ENCODE measurements around the gene TRIP10.

Gene TRIP10

DNA sequence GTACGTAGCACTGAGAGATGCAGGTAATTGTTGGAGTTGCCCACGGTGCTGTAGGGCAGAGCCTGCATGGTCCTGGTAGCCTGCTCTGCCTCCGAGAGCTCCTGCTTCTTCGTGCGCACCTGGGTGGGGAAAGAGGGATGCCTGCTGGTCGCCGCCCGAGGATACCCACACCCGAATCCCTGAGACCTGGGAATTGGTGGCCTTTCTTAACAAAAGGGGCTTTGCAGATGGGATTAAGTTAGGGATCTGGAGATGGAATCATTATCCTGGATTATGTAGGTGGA is 28.5 kb upstream of the TRIP10 start:
- H3K4me1 ChIP-seq (ENCODE audit: insufficient read depth, low read length, poor library complexity, severe bottlenecking): no peaks in the 10 kb centered on the region
- H3K36me3 ChIP-seq (ENCODE audit: insufficient read depth, low read length): no peaks in the 10 kb centered on the region
- no peak overlapping the region for H3K9ac ChIP-seq (ENCODE audit: low read depth, low read length, poor library complexity, severe bottlenecking)
- no peak overlapping the region for H2AFZ ChIP-seq (ENCODE audit: low read length)
- H3K79me2 ChIP-seq (ENCODE audit: insufficient read depth, low read length): no peaks in the 10 kb centered on the region
- no peaks in the 10 kb centered on the region for H3K9me2 ChIP-seq (replicated peaks; ENCODE audit: low read depth, low read length)
- H3K4me3 ChIP-seq (ENCODE audit: low read length, poor library complexity, severe bottlenecking): no peak overlapping the region
- no peaks in the 10 kb centered on the region for H4K20me1 ChIP-seq (ENCODE audit: insufficient read depth, low read length, poor library complexity, severe bottlenecking)
- TF ChIP-seq, protein P1, sequence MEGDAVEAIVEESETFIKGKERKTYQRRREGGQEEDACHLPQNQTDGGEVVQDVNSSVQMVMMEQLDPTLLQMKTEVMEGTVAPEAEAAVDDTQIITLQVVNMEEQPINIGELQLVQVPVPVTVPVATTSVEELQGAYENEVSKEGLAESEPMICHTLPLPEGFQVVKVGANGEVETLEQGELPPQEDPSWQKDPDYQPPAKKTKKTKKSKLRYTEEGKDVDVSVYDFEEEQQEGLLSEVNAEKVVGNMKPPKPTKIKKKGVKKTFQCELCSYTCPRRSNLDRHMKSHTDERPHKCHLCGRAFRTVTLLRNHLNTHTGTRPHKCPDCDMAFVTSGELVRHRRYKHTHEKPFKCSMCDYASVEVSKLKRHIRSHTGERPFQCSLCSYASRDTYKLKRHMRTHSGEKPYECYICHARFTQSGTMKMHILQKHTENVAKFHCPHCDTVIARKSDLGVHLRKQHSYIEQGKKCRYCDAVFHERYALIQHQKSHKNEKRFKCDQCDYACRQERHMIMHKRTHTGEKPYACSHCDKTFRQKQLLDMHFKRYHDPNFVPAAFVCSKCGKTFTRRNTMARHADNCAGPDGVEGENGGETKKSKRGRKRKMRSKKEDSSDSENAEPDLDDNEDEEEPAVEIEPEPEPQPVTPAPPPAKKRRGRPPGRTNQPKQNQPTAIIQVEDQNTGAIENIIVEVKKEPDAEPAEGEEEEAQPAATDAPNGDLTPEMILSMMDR (conservative IDR thresholded peaks at IDR 0.05; ENCODE audit: low read length): no peak
- TF ChIP-seq EZH2phosphoT487 (IDR thresholded peaks at IDR 0.05; ENCODE audit: borderline replicate concordance): no peak
- H3K9me3 ChIP-seq (ENCODE audit: insufficient read depth, low read depth, low read length): no peaks in the 10 kb centered on the region
- no peaks in the 10 kb centered on the region for H3F3A ChIP-seq (ENCODE audit: low read depth)
- no peak overlapping the region for H3K4me2 ChIP-seq (ENCODE audit: low read depth, low read length, poor library complexity, severe bottlenecking)
- no peaks in the 10 kb centered on the region for H3K27me3 ChIP-seq (ENCODE audit: insufficient read depth, low read length, poor library complexity, severe bottlenecking)

DNA sequence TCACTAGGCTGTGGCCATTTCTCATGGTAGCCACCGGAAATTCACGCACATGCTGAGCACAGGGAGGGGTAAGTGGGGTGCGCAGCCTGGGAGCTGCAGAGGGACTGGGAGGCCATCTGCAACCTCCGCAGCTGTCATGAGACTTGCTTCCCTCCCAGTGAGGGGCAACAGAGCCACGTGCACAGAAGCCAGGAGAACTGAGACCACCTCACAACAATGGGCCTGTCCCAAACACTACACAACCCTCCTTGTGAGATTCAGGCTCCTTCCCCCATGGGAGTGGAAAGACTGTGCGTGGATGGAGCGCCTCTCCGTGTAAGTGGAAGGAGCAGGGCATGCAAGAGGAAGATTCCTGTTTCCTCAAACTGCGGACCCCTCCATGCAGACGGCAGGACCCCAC is 27.9 kb upstream of the TRIP10 start:
- H3K9ac ChIP-seq (ENCODE audit: low read depth, low read length, poor library complexity, severe bottlenecking): no peak overlapping the region
- no peaks in the 10 kb centered on the region for H3F3A ChIP-seq (ENCODE audit: low read depth)
- no peaks in the 10 kb centered on the region for H3K27me3 ChIP-seq (ENCODE audit: insufficient read depth, low read length, poor library complexity, severe bottlenecking)
- no peak overlapping the region for H3K4me2 ChIP-seq (ENCODE audit: low read depth, low read length, poor library complexity, severe bottlenecking)
- no peak for TF ChIP-seq EZH2phosphoT487 (IDR thresholded peaks at IDR 0.05; ENCODE audit: borderline replicate concordance)
- TF ChIP-seq, protein P1 (conservative IDR thresholded peaks at IDR 0.05; ENCODE audit: low read length): no peak
- H3K79me2 ChIP-seq (ENCODE audit: insufficient read depth, low read length): no peaks in the 10 kb centered on the region
- no peak overlapping the region for H2AFZ ChIP-seq (ENCODE audit: low read length)
- no peaks in the 10 kb centered on the region for H4K20me1 ChIP-seq (ENCODE audit: insufficient read depth, low read length, poor library complexity, severe bottlenecking)
- no peaks in the 10 kb centered on the region for H3K9me2 ChIP-seq (replicated peaks; ENCODE audit: low read depth, low read length)
- H3K9me3 ChIP-seq (ENCODE audit: insufficient read depth, low read depth, low read length): no peaks in the 10 kb centered on the region
- no peak overlapping the region for H3K4me3 ChIP-seq (ENCODE audit: low read length, poor library complexity, severe bottlenecking)
- H3K36me3 ChIP-seq (ENCODE audit: insufficient read depth, low read length): no peaks in the 10 kb centered on the region
- H3K4me1 ChIP-seq (ENCODE audit: insufficient read depth, low read length, poor library complexity, severe bottlenecking): no peaks in the 10 kb centered on the region

DNA sequence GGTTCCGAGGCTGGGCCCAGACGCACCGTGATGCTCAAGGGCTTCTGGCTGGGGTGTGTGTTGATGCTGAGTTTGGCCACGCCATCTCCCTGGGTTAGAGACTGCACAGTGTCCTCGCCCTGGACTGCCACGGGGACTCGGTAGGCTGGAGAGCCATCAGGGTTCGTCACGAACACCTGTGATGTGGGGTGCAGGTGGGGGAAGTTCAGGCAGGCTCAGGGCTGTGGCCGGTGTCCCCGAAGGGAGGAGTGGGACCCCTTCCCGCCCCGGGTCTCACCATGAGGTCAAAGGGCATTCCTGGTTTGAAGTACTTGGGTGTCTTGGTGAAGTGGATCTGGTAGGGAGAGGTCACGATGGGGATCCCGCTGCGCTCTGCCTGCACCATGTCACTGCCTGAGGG is 27.2 kb upstream of the TRIP10 start:
- H3K9ac ChIP-seq (ENCODE audit: low read depth, low read length, poor library complexity, severe bottlenecking): no peak overlapping the region
- no peaks in the 10 kb centered on the region for H3K27me3 ChIP-seq (ENCODE audit: insufficient read depth, low read length, poor library complexity, severe bottlenecking)
- H3K4me3 ChIP-seq (ENCODE audit: low read length, poor library complexity, severe bottlenecking): no peak overlapping the region
- H2AFZ ChIP-seq (ENCODE audit: low read length): no peak overlapping the region
- no peaks in the 10 kb centered on the region for H4K20me1 ChIP-seq (ENCODE audit: insufficient read depth, low read length, poor library complexity, severe bottlenecking)
- H3K9me2 ChIP-seq (replicated peaks; ENCODE audit: low read depth, low read length): no peaks in the 10 kb centered on the region
- no peak overlapping the region for H3K4me2 ChIP-seq (ENCODE audit: low read depth, low read length, poor library complexity, severe bottlenecking)
- TF ChIP-seq, protein P1 (conservative IDR thresholded peaks at IDR 0.05; ENCODE audit: low read length): no peak
- no peak for TF ChIP-seq EZH2phosphoT487 (IDR thresholded peaks at IDR 0.05; ENCODE audit: borderline replicate concordance)
- no peaks in the 10 kb centered on the region for H3K79me2 ChIP-seq (ENCODE audit: insufficient read depth, low read length)
- H3K4me1 ChIP-seq (ENCODE audit: insufficient read depth, low read length, poor library complexity, severe bottlenecking): no peaks in the 10 kb centered on the region
- H3K9me3 ChIP-seq (ENCODE audit: insufficient read depth, low read depth, low read length): no peaks in the 10 kb centered on the region
- no peaks in the 10 kb centered on the region for H3F3A ChIP-seq (ENCODE audit: low read depth)
- H3K36me3 ChIP-seq (ENCODE audit: insufficient read depth, low read length): no peaks in the 10 kb centered on the region
